ENCODE data around the gene PC. TPM values are rescaled to one million over a fixed set of nuclear protein-coding genes. Genes with fewer than 3 reads are reported as not detected.

The PC gene
- total RNA-seq, 1 donor from 2014 or later = 4.7 TPM

DNA sequence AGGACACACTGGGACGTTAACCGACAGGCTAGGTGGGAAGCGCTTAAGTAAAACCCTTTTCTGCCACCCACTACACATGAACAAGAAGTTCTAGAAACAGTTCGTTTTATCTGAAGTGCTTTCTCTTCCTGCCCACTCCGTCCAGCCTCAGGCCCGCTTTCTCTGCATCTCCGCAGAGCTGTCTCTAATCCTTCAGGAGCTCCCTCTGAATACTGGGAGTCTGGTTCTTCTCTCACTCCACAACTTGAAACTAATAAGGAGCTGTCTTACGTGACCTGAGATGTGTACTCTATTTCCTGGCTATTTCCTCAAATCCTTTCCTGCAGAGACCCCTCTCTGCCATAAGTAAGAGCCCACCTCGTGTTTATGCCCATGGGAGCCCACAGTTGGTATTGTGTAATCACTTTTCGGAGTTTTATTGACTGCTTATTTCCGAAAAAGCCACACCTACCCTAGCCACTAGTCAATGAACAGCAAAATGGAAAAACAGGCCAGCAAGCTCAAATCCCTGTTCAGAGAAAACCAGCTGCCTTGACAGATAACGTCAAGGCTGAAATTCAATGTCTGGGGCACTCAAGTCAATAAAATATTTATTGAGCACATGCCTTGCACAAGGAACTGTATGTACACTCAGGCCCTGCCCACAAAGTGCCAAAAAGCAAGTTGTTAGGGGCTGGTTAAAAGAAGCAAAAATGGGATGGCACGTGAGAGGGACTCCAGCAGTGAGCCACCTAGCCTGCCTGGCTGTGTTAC lies 4.9 kb downstream of the PC start:
- DNase-seq (ENCODE audit: low read depth) = no peak
- TF ChIP-seq, protein P1, sequence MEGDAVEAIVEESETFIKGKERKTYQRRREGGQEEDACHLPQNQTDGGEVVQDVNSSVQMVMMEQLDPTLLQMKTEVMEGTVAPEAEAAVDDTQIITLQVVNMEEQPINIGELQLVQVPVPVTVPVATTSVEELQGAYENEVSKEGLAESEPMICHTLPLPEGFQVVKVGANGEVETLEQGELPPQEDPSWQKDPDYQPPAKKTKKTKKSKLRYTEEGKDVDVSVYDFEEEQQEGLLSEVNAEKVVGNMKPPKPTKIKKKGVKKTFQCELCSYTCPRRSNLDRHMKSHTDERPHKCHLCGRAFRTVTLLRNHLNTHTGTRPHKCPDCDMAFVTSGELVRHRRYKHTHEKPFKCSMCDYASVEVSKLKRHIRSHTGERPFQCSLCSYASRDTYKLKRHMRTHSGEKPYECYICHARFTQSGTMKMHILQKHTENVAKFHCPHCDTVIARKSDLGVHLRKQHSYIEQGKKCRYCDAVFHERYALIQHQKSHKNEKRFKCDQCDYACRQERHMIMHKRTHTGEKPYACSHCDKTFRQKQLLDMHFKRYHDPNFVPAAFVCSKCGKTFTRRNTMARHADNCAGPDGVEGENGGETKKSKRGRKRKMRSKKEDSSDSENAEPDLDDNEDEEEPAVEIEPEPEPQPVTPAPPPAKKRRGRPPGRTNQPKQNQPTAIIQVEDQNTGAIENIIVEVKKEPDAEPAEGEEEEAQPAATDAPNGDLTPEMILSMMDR (conservative IDR thresholded peaks at IDR 0.05; ENCODE audit: low read depth, low read length) = no peak
- no peak overlapping the region for H3K4me3 ChIP-seq (ENCODE audit: low read depth, low read length)

DNA sequence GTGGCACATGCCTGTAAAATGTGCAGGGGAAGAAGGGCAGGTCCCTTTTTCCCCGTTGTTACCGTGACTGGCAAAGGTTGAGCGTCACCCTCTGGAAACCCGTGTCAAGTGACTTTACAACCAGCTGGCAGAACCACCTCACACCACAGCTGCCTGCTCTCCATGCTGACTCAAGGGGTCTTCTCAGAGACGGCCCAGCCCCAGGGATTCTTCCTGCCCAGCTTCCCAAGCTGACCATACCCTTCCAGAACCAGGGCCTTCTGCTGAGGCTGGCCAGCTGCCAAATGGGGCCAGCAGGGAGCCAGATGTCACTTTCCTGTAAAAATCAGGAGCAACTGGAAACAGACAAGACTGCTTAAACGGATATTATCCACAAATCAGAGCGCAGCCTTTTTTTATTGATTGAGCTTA lies 6.3 kb downstream of the PC start:
- no peak for DNase-seq (ENCODE audit: low read depth)

DNA sequence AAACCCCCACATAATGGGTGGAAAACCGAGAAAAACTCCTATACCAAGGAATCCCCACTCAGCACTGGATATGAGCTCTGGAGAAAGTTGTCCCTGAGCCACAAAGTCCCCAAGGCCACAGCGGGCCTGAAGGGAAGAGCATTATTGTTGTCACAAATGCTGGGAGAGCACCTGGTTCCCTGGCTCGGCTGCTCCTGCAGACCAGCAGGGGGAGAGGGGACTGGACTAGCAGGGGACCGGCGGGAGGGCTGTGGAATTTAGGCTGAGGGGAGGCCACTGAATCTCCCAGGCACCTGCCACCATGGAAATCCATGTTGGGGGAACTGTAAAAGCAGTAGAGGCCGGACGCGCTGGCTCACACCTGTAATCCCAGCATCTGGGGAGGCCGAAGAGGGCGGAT lies 7.0 kb downstream of the PC start:
- H3K4me3 ChIP-seq (ENCODE audit: low read depth, low read length) = no peak overlapping the region
- TF ChIP-seq, protein P1 (conservative IDR thresholded peaks at IDR 0.05; ENCODE audit: low read depth, low read length) = no peak

More for the DNA sequence above, 6.3 kb downstream of the PC start:
- TF ChIP-seq, protein P1 (conservative IDR thresholded peaks at IDR 0.05; ENCODE audit: low read depth, low read length) = no peak
- no peak overlapping the region for H3K4me3 ChIP-seq (ENCODE audit: low read depth, low read length)

DNA sequence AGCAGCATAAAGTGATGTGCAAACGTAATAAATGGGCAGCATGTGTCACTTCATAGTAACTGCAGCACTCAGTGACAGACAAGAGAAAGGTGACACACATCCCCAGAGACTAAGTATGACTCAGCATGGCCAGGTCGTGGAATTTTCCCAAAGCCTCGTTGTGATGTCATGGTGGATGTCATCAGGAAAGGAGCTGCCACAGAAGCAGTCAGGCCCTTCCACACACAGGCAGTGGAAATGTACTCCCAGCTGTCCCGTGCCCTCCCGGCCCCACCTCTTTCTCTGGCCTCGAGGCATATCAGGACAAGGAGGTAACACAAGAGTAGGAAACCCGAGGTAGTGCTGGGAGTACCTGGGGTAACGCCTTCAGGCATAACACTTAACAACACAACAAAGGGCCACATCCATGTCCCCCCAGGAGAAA lies 8.1 kb downstream of the PC start:
- TF ChIP-seq, protein P1 (conservative IDR thresholded peaks at IDR 0.05; ENCODE audit: low read depth, low read length) = no peak
- no peak overlapping the region for H3K4me3 ChIP-seq (ENCODE audit: low read depth, low read length)

More for the DNA sequence above, 7.0 kb downstream of the PC start:
- DNase-seq (ENCODE audit: low read depth) = no peak

DNA sequence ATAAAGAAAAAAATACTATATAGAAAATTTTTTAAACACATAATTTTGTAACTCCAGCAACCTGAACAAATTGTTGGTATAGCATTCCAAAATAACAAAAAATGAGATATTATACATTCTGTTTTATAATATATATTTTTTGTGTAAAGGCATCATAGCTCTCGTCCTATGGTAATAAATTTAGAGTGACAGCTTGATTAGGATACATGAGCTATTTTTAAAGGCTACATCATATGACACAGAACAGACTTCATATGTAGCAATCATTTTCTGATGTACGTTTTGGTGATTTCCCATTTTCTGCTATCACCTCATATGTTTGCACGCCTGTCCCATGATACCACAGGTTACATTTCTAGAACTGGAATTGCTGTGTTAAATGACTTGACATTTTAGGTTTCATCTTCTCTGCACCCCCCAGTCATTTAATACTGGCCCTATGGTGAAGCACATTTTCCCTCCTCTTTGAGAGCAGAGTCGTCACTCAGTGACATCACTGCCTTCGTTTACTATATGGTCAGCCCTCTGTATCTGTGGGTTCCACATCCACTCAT lies 19.5 kb downstream of the PC start:
- no peak for DNase-seq (ENCODE audit: low read depth)
- H3K4me3 ChIP-seq (ENCODE audit: low read depth, low read length) = no peak overlapping the region
- TF ChIP-seq, protein P1 (conservative IDR thresholded peaks at IDR 0.05; ENCODE audit: low read depth, low read length) = no peak

More for the DNA sequence above, 8.1 kb downstream of the PC start:
- peak; percentile 80 for DNase-seq (ENCODE audit: low read depth)

DNA sequence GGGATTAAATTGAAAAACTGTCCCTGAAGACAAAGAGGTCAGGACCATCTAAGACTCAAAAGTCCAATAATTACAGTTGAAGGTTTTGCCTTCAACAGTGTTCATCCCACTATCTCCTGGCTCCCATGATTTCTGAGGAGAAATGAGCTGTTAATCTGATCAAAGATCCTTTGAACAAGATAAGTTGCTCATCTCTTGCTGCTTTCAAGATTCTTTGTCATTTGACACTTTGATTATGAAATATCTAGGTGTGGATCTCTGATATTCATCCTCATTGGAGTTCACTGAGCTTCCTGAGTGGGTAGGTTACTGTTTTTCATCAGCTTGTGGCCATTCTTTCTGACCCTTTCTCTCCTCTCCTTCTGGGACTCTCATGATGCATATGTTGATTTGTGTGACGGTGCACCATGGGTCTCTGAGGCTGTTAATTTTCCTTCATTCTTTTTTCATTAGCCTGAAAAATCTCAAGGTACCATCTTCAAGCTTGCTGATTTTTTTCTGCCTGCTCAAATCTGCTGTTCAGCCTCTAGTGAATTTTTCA lies 20.9 kb downstream of the PC start:
- TF ChIP-seq, protein P1 (conservative IDR thresholded peaks at IDR 0.05; ENCODE audit: low read depth, low read length) = no peak
- H3K4me3 ChIP-seq (ENCODE audit: low read depth, low read length) = no peak overlapping the region
- no peak for DNase-seq (ENCODE audit: low read depth)

Measured in epithelial cell of proximal tubule (primary cell).